OCI-LY3 (cell line): ENCODE data around the gene PELI3.

ENCODE experiments used
- H2AFZ ChIP-seq: fragments of 200-600, 300-600 bp; shearing (Covaris generic); 2 replicates; pipeline ENCODE4 v1.6.0; 2014; ENCODE audit warnings: antibody characterized with exemption, low read depth, low read length
- H3K27ac ChIP-seq: fragments of 200-600, 300-600 bp; sonication (generic); 2 replicates; pipeline ENCODE4 v1.5.1; 2014; ENCODE audit warnings: mild to moderate bottlenecking, low read length, moderate library complexity, mixed read lengths
- H3K27me3 ChIP-seq: fragments of 200-600, 300-600 bp; sonication (generic); 2 replicates; pipeline ENCODE4 v1.6.1; 2014; ENCODE audit warnings: low read depth, low read length, mixed read lengths
- H3K36me3 ChIP-seq: fragments of 200-600, 300-600 bp; sonication (generic); replicated peaks from 2 replicates; pipeline ENCODE3; 2014; ENCODE audit warnings: low read depth, low read length, mixed read lengths
- H3K4me1 ChIP-seq: fragments of 300-600, 200-600 bp; sonication (generic); 2 replicates; pipeline ENCODE4 v1.6.1; 2014; ENCODE audit warnings: low read length, mixed read lengths
- H3K4me2 ChIP-seq: fragments of 200-600, 300-600 bp; sonication (generic); 2 replicates; pipeline ENCODE4 v1.6.1; 2014; ENCODE audit warnings: low read length, mixed read lengths
- H3K4me3 ChIP-seq: fragments of 300-600, 200-600 bp; sonication (generic); 2 replicates; pipeline ENCODE4 v1.5.1; 2014; ENCODE audit warnings: antibody characterized with exemption, mild to moderate bottlenecking, low read length, moderate library complexity
- H3K79me2 ChIP-seq: fragments of 300-600, 200-600 bp; shearing (Covaris generic); 2 replicates; pipeline ENCODE4 v1.6.1; 2014; ENCODE audit warnings: mild to moderate bottlenecking, low read length, mixed read lengths
- H3K9ac ChIP-seq: fragments of 300-600, 200-600 bp; shearing (Covaris generic); 2 replicates; pipeline ENCODE4 v1.6.0; 2014; ENCODE audit warnings: mild to moderate bottlenecking, low read length, moderate library complexity
- H3K9me3 ChIP-seq: fragments of 200-600, 300-600 bp; shearing (Covaris generic); 2 replicates; pipeline ENCODE4 v1.6.1; 2014; ENCODE audit warnings: low read length, mixed read lengths; ENCODE audit not compliant: insufficient read depth
- H4K20me1 ChIP-seq: fragments of 200-600, 300-600 bp; sonication (generic); 2 replicates; pipeline ENCODE4 v1.6.1; 2016; ENCODE audit warnings: low read length, mixed read lengths; ENCODE audit not compliant: insufficient read depth
- CTCF ChIP-seq: fragments of 200-600, 300-600 bp; sonication (generic); IDR thresholded peaks from 2 replicates; pipeline ENCODE4 v1.5.1; 2014; ENCODE audit warnings: antibody characterized with exemption, low read length, low read depth
- EZH2phosphoT487 ChIP-seq: fragments of 200-600 bp; shearing (Covaris generic); IDR thresholded peaks from 2 replicates; pipeline ENCODE4 v1.6.1; 2018; ENCODE audit warnings: antibody characterized with exemption, mixed run types, low read depth

The PELI3 gene

GRCh38 chr11:66443602-66444001, 23.1 kb upstream of the PELI3 start:
- H2AFZ ChIP-seq: no peak overlapping the region
- H3K4me2 ChIP-seq: no peak overlapping the region
- H3K4me3 ChIP-seq: no peak overlapping the region
- H3K9me3 ChIP-seq: no peaks in the 10 kb centered on the region
- H3K27me3 ChIP-seq: no peaks in the 10 kb centered on the region; the same call in 1 of the 2 replicates
- H3K4me1 ChIP-seq: no peaks in the 10 kb centered on the region
- H3K79me2 ChIP-seq: no peaks in the 10 kb centered on the region
- H3K36me3 ChIP-seq: no peaks in the 10 kb centered on the region
- TF ChIP-seq CTCF: no peak
- no peak for TF ChIP-seq EZH2phosphoT487
- H4K20me1 ChIP-seq: no peaks in the 10 kb centered on the region
- no peak overlapping the region for H3K9ac ChIP-seq
- H3K27ac ChIP-seq: no peak overlapping the region

DNA sequence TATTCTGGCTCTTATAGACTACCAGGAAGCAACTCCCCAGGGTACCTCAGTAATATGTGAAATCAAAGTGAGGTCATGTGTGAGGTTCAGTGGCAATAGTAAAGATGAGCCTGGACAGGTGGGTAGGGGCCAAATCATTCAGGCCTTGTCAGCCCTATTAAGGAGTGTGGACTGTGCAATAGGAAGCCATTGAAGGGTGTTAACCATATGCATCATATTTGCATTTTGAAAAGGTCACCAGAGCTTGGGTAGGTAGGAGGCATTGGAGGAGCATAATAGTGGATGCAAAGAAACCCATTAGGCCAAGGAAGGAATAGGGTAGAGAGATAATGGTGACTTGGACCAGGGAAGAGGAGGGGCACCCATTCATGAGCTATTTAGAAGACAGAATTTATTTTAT, 19.7 kb upstream of the PELI3 start:
- Histone ChIP-seq H4K20me1 (no peaks in the 10 kb centered on the region), H3K27me3 (no peaks in the 10 kb centered on the region; the same call in 1 of the 2 replicates), H3K36me3 (no peaks in the 10 kb centered on the region), H3K4me1 (no peaks in the 10 kb centered on the region), H3K9me3 (no peaks in the 10 kb centered on the region), H2AFZ (no peak overlapping the region), H3K4me3 (no peak overlapping the region), H3K27ac (no peak overlapping the region), H3K4me2 (no peak overlapping the region), H3K9ac (no peak overlapping the region), H3K79me2 (no peaks in the 10 kb centered on the region)
- no peak for TF ChIP-seq EZH2phosphoT487
- no peak for TF ChIP-seq CTCF

GRCh38 chr11:66448523-66448922, 18.2 kb upstream of the PELI3 start:
- no peaks in the 10 kb centered on the region for H3K9me3 ChIP-seq
- H3K4me2 ChIP-seq: no peak overlapping the region
- no peaks in the 10 kb centered on the region for H4K20me1 ChIP-seq
- no peaks in the 10 kb centered on the region for H3K4me1 ChIP-seq
- H3K79me2 ChIP-seq: no peaks in the 10 kb centered on the region
- H3K36me3 ChIP-seq: no peaks in the 10 kb centered on the region
- no peak overlapping the region for H3K9ac ChIP-seq
- 0 out of 2 replicates have a peak, but pooled peaks cover 4% of the 10 kb centered on the region for H3K27me3 ChIP-seq
- TF ChIP-seq CTCF (no peak), EZH2phosphoT487 (no peak)
- H3K27ac ChIP-seq: no peak overlapping the region
- H3K4me3 ChIP-seq: no peak overlapping the region
- H2AFZ ChIP-seq: no peak overlapping the region

- Histone ChIP-seq H3K79me2 (no peaks in the 10 kb centered on the region), H3K36me3 (no peaks in the 10 kb centered on the region), H3K27me3 (peaks cover 17% of the 10 kb centered on the region)
Observed at GRCh38 chr11:66450560-66450959, 16.1 kb upstream of the PELI3 start.

More at GRCh38 chr11:66450560-66450959, 16.1 kb upstream of the PELI3 start:
- Histone ChIP-seq H3K4me1 (no peaks in the 10 kb centered on the region), H3K4me3 (no peak overlapping the region), H3K4me2 (no peak overlapping the region), H3K27ac (no peak overlapping the region), H3K9me3 (no peaks in the 10 kb centered on the region), H4K20me1 (no peaks in the 10 kb centered on the region), H3K9ac (no peak overlapping the region), H2AFZ (no peak overlapping the region)
- TF ChIP-seq EZH2phosphoT487 (no peak), CTCF (no peak)
